Hepatocyte (in vitro differentiated cells): Measurements from ENCODE around the gene CLCN4.

Experiments used
- EZH2 ChIP-seq: fragments of 200-600 bp; sonication (generic); IDR thresholded peaks from 2 replicates; pipeline ENCODE4 v1.6.1; 2016; ENCODE audit warnings: antibody characterized with exemption, mild to moderate bottlenecking, borderline replicate concordance
- EZH2phosphoT487 ChIP-seq: fragments of 200-600 bp; sonication (generic); IDR thresholded peaks from one replicate; pipeline ENCODE4 v1.6.1; 2018; ENCODE audit warnings: antibody characterized with exemption, mild to moderate bottlenecking, low read depth, moderate library complexity; ENCODE audit not compliant: unreplicated experiment, severe bottlenecking
- TF ChIP-seq, protein P1 (sequence below): fragments of 200-600 bp; sonication (generic); IDR thresholded peaks from 2 replicates; pipeline ENCODE4 v1.5.1; 2016; ENCODE audit warnings: antibody characterized with exemption, mild to moderate bottlenecking; ENCODE audit not compliant: poor library complexity

DNA sequence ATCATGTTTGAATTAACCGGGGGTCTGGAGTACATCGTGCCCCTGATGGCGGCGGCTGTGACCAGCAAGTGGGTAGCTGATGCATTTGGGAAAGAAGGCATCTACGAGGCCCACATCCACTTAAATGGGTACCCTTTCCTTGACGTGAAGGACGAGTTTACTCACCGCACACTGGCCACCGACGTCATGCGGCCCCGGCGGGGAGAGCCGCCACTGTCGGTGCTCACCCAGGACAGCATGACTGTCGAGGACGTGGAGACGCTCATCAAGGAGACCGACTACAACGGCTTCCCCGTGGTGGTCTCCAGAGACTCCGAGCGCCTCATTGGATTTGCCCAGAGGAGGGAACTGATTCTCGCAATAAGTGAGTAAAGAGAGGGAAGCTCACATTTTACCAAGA lies 56.9 kb downstream of the CLCN4 start:
- TF ChIP-seq, protein P1, sequence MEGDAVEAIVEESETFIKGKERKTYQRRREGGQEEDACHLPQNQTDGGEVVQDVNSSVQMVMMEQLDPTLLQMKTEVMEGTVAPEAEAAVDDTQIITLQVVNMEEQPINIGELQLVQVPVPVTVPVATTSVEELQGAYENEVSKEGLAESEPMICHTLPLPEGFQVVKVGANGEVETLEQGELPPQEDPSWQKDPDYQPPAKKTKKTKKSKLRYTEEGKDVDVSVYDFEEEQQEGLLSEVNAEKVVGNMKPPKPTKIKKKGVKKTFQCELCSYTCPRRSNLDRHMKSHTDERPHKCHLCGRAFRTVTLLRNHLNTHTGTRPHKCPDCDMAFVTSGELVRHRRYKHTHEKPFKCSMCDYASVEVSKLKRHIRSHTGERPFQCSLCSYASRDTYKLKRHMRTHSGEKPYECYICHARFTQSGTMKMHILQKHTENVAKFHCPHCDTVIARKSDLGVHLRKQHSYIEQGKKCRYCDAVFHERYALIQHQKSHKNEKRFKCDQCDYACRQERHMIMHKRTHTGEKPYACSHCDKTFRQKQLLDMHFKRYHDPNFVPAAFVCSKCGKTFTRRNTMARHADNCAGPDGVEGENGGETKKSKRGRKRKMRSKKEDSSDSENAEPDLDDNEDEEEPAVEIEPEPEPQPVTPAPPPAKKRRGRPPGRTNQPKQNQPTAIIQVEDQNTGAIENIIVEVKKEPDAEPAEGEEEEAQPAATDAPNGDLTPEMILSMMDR: no peak
- TF ChIP-seq EZH2: no peak
- TF ChIP-seq EZH2phosphoT487: no peak
